HG02852 (cell line): ENCODE measurements around the gene GRP.
A peak's percentile ranks its signal among the peaks of the same experiment; 100 is the strongest.

ENCODE experiments used
- ATAC-seq: cut with Tn5 transposase; IDR thresholded peaks from one replicate; pipeline ENCODE4 v1.9.1; 2021; ENCODE audit warnings: mild to moderate bottlenecking, moderate library complexity; ENCODE audit not compliant: unreplicated experiment

Gene GRP

DNA sequence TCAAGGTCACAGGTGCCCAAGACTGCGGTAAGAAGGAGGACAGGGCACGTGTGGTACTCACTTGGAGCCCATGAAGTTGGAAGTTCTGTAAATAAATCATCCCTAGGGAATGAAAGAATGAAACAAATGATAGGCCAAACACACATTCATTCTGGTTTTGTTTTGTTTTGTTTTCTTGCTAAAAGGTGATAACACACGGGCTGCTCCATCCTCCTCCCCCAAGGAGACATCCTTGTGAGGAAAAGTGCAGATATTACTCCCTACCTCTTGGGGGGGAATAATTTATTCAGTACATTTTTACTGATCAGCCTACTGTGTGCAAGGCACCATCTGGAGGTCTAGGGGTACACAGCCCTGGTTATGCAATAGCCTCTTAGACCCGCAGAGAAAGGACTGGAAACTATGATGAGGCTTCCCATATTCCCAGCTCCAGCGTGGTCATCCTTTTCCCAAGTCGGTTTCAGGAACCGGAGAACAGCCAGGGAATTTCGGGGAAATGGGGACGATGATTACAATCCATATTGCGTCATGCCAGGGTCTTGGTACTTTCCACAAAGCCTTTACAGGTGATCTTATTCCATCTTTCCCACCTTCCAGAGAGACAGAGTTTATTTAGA lies 47.0 kb downstream of the GRP start:
- no peak for ATAC-seq

DNA sequence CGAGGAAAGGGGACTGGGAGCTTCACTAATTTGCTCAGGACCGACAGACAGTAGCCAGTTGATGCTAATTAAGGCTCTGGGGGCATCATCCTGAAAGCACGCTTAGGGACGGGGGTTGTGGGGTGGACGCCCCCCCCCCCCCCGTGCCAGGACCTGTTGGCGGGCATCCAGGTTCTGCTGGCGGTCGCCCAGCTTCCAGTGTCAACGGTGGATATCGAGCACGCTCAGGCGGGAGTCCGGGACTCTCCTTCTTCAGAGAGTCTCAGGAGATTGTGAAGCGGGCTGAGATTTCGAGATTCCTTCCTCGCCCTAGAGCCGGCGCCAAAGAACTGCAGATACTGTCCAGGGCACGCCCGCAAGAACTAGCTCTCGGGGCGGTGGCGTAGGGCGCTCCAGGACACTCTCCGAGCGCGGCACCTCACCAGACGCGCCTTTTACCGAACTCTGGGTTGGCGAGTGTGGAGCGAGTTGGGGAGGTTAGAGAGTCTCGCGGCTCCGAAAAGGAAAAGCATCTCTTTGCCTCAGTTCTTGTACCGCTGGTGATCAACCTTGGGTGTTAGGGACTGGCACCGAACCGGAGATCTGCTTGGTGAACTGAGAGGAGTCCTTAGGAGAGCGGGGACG lies 47.7 kb downstream of the GRP start:
- ATAC-seq: no peak

DNA sequence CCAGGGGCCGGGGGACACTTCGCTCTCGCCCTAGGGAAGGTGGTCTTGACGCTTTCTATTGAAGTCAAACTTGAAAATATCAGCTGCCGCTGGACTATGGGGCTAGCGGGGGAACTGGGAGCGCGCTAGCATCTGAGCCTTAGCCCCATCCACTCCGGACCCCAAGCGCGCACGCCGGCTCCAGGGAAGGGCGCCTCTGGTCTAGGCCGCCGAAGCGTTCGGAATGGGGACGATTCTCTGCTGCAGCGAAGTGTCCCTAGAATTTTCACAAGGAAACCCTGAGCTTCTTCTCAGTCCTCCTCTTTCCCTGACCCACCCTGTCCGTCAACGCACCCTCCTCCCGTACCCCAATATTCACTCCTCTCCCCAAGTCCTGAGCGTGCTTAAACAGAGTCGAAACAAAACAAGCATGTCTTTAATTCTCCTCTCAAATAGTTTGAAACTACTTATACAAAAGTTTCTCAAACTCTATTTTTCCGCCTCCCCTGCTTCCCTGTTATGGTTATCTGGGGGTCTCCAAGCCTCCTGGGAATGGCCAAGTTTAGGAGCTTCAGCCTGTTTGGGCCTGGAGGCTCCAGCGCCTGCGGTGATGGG lies 48.3 kb downstream of the GRP start:
- ATAC-seq: no peak

DNA sequence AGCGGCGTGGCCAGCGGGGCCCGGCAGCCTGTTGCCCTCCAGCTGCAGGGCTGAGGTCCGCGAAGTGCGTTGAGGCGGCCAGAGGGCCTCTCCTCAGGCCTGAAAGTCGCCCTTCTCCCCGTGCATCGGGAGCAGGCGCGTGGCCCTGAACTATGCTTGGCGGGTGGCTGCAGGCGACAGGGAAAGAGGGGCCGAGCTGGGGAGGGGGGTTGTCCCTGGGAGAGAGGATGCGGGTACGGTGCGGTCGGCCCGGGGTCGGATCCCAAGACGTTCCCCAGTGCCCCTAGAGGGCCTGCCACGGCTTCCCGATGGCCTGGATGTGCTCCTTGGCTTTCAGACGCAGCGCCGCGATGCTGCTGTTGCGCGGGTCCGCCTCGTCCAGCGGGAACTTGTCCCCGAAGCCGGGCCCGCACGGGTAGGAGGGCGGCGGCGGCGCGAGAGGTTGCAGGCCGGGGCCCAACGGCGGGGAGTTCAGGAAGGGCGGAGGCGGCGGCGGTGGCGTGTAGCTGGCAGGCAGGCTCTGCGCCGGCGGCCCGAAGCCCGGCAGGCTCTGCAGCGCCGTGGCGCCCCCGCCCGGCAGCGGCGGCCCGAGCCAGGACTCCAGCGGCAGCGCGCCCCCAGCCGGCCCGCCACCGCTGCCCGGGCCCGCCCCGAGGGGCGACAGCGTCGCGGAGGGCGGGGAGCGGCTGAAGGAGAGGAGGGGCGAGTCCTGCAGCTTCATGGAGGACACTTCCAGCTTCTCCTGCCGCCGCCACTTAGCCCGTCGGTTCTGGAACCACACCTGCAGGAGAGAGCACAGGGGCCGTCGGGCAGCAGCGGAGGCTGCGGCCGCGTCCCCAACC lies 49.0 kb downstream of the GRP start:
- no peak for ATAC-seq

DNA sequence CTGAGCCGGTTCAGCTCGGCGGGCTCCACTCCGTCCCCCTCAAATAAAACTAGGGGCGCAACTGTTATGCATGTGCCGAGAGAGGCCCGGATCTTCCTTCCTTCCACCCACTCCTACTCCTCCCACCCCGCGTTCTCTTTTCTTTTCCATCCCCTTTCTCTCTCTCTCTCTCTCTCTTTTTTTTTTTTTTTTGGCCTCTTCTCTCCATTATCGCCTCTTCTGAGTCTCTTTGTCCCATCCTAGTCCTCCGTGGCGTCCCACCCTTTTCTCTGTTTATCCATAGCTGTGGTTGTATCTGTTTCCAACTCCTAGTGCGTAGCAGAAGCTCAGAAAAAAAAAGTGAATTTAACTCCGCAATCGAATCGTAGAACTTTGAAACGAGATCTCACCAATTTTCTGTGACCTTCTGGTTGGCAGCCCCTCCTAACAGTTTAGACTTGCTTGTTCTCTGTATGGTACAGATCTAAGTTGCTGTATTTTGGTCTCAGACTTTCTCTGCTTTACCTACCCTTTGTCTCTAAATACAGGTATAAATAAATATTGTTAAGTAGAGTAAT lies 49.7 kb downstream of the GRP start:
- no peak for ATAC-seq

DNA sequence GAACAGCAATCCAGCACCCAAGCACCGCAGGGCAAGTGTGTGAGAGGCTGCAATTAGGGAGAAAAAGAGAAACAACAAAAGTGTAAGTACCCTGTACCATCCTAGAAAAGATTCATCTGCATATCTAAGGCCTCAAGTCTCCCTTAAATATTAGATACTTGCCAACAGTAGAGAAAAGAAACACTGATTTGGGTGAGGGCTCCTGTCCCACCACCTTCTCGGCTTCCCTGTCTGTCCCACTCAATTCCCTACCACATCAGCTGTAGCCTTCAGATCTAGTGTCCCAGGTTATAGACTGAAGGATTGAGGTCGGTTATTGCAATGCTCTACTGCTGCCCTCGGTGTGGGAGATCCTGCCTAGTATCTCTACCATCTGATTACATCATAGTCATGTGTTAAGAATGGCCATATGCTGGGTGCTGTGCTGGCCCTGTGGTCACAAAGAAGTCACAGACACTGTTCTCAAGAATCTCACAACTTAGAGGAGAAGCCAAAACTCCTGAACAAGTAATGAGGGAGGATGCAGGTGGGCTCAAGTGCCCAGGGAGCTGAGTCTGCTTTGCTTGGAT lies 50.8 kb downstream of the GRP start:
- ATAC-seq: no peak

DNA sequence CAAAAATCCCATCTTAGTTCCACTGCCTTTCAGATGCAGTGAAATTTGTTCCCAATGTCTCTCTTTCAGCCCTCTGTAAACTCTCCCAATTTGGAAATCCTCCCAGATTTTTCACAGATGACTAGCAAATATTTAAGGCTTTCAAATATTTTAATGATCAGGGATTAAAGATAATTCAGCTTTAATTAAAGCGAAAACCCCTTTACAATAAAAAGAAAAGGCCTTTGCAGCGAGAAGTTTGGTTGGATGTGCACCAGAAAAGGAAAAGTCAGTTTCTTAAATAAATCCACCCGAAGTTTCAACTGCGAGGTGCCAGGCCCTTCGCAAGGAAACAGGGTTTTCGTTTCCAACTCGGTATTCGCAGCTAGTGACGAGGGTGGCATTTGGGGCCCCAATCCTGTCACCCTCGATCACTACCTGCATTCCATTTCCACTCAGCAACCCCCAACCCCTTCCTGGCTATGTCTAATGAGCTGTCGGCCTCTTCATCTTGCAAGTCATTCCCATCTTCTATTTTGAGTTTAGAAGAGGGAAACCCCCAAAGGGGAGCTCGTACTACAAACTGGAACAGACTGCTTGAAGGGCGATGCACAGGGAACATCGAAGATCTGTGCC lies 51.8 kb downstream of the GRP start:
- no peak for ATAC-seq

DNA sequence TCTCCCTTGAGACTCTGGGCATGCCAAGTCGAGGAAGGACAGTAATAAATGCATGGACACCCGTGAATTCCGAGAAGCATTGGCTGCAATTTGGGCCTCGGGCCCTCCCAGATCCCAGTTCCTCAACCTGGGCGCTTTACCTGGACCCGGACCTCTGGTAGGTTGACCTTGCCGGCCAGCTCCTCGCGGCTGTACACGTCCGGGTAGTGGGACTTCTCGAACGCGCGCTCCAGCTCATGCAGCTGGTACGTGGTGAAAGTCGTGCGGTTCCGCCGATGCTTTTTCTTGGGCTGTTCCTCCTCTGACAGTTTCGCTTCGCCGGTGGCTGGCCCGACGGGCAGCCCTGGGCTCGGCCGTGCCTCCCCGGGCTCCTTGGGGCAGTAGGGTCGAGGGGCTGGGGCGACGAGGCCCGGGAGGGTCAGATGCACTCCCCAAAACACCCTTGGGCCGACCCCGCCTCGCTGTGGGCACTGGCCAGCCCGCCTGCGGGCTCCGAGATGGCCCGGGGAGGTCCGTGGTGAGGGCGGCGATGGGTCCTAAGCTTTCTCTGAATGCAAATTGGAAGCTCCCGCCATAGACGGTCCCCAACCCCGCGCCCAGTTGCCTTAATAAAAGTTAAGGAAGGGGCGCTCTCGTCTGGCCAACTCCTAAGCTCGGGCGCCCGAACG lies 52.4 kb downstream of the GRP start:
- no peak for ATAC-seq

DNA sequence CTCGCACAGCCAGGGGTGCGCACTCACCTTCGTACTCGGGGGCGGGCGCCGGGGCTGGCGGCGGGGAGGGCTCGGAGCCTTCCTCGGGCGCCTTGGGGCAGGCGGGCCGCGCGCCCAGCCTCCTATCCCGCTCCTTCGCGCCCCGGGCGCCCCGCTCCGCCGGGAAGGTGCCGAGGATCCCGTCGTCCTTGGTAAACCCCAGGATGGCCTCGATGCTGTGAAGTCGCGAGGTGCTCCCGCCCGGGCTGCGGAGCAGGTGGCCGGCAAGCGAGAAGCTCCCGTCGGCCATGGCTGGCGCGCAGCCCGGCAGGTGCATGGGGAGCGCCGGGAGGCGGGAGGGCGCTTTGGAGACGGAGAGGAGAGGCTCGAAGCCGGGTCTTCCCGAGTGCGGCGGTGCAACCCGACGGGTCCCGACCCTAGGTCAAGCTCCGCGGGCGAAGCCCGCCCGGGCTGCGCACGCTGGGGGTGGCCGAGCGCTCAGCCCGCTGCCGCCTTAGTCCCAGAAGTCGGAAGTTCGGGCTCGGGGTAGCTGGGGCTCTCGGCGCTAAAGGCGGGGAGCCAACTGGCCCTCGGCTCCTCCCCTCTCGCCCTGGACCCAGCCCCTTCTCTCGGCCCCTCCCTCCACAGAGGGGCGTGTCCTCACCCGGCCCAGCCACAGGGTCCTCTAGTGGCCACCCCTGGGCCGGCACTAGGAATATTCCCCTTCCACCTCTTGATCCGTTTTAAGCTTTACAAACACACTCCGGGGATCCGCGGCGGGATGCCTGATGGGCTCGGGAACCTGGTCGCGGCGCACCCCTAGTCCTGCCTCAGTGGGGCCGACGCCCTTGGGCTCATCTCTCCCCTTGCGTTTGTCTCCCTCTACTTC lies 53.2 kb downstream of the GRP start, which contains the start of gene RAX:
Gene RAX, minus strand, starts transcription at position 564 of the 868 bp plus-strand sequence. Its CDS starts 248 bp downstream, at position 316.
- peak; percentile 63 for ATAC-seq

DNA sequence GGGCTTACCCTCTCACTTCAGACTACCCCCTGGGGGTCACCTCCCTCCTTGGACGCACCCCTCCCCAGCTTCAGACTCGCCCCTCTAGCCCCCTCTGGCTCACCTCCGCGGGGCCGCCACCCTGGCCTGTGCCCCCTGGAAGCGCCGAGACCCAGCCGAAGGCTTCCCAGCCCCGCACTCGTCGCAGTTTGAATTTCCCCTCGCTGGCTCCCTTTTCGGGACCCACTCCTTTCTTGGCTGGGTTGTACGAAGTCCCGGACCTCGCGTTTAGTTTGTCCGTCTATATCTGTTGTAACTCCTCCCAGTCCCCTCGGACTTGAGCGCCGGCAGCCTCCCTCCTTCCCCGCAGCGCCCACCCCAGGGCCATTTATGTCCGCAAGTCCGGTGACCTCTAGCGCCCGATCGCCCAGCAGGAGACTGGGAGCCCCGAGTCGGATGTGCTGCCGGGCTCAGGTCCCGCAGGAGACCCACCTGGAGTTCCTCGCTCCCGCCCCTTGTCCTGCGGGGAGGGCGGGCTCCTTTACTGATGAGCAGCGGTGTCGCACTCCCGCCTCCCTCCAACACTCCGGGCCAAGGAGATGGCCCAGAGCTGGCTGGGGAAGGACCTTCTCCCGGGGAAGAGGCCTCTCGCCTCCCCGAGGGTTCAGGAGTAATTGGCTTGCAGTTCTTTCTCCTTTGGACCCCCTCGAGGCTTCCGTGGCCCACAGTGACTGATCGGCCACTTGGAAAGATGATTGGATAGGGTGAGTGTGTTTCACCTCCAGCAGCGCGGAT lies 54.0 kb downstream of the GRP start:
- no peak for ATAC-seq

DNA sequence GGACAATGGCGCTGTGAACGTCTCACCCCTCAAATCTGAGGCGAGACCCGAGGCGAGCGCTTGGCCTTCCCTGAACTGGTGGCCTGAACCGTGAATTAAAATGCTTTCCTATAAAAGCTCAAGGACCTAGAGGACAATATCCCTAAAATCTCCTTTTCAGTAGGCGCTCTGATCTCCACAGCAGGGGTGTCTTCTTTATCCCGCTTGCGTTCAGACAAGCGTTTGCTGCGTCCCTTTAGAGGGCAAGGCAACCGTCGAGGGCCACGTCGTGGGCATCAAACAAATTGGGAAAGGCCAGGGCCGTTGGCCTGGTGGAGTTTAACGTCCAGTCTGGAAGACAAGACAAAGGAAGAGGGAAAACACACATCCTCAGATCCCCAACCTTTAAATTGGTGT lies 54.6 kb downstream of the GRP start:
- ATAC-seq: no peak

DNA sequence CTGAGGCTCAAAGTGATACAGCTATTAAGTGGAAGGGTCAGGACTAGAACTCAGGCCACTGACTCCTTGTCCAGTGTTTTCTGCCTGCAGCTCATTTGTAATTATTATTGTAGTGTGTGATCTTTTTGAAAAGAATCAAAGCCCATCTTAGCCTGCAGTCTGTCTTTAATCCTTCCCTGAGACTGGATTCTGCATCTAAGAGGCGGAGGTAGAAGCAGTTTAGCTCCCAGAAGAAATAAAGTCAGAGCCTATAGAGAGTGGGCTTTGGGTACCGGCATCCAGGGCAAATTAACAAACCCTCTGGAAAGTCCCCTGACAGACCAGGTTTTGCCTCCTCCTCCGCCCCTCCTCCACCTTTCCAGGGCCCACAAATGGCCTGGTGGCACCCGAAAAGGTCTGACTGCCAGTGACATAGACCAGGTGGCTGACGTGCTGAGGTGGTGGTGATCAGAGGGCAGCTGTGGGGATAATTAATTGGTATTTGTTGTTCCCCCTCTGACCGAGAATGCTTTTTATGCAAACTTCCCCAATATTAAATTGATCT lies 55.5 kb downstream of the GRP start:
- no peak for ATAC-seq

DNA sequence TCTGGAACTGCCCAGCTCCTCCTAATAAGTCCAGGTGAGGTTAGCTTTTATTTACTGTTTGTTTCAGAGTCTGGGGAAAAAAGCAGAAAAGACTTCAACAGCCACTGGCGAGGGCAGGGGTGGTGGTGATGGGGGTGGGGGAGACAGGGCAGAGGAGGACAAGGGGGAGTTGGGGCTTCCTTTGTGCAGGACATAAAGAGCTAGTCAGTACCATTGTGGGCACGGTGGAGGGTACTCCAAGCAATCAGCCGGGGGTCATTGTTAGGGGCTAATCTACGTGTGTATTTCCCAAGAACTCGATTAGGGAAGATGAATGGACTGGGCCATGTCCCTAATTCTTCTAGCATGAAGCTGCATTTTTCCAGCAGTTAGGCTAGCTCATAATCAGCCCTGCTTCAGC lies 56.1 kb downstream of the GRP start:
- no peak for ATAC-seq

DNA sequence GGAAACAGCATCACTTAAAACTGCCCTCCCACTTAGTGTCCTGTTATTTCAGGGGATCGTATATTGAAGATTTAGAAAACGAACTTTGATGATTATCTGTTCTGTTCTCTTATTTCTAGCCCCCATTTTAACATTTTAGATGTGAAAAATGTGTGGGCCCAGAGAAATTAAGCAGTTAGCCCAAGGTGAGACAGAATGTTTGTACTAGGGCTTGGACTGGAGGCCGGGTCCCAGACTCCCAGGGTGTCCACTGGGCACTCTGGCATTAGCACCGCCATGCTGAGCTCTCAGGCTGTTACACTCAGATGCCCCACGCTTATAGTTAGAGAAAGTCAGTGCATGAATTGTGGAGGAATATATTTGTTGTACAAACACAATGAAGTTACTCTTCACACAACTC lies 58.8 kb downstream of the GRP start:
- no peak for ATAC-seq

DNA sequence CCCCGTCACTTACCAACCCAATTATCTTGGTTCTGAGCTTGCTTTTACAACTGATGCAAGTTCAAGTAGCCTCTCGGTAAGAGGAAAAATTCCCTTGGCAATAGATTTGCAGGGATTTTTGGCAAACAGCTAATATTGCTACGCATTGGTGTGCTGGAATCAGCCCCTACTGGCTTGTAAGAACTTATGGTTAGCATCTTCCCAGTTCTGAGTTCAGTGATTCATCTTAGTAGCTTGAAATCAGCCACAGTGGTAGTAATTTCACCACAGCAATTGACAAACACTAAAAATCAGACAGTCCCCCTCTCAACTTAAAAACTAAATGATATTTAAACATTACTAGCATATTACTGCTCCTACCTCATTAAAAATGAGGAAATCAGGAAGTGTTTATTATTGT lies 59.2 kb downstream of the GRP start:
- ATAC-seq: no peak

DNA sequence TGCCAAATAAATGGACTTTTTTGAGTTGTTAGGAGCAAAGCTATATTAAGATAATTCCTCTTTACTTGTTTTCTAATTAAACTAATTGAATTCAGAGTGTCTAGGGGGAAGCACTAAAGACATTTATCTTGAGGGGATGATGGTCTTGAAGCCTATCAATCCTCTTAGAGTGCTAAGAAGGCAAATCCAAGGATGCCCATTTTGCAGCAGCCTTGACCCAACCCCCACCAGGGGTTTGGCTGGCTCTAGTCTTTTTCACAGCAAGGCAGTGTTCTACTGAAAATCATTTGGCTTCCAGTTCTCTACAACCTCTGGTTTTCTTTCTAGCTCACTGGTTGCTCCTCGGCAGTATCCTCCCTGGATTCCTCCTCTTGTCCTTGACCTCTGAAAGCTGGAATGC lies 59.8 kb downstream of the GRP start:
- no peak for ATAC-seq
